BE2C (cell line): Measurements from ENCODE around the gene HYAL2.

Experiments used
- DNase-seq: peaks from one replicate; pipeline ENCODE4 v3.0.0-alpha.2; 2020
- H3K27me3 ChIP-seq: fragments of 250-450 bp; sonication (Bioruptor Pico); 2 replicates; pipeline ENCODE4 v1.5.1; 2020; ENCODE audit warnings: mild to moderate bottlenecking
- H3K36me3 ChIP-seq: fragments of 250-450 bp; sonication (Bioruptor Pico); 2 replicates; pipeline ENCODE4 v1.5.1; 2020; ENCODE audit warnings: mild to moderate bottlenecking
- H3K4me1 ChIP-seq: fragments of 250-450 bp; sonication (Bioruptor Pico); 2 replicates; pipeline ENCODE4 v1.5.1; 2020
- H3K4me3 ChIP-seq: 2 replicates; pipeline ENCODE4 v1.5.1; 2011; ENCODE audit warnings: low read depth, low read length
- H3K9me3 ChIP-seq: fragments of 250-450 bp; sonication (Bioruptor Pico); 2 replicates; pipeline ENCODE4 v1.5.1; 2020
- CTCF ChIP-seq: IDR thresholded peaks from 2 replicates; pipeline ENCODE4 v1.5.1; 2012; ENCODE audit warnings: mild to moderate bottlenecking, low read depth, low read length

Gene HYAL2

DNA sequence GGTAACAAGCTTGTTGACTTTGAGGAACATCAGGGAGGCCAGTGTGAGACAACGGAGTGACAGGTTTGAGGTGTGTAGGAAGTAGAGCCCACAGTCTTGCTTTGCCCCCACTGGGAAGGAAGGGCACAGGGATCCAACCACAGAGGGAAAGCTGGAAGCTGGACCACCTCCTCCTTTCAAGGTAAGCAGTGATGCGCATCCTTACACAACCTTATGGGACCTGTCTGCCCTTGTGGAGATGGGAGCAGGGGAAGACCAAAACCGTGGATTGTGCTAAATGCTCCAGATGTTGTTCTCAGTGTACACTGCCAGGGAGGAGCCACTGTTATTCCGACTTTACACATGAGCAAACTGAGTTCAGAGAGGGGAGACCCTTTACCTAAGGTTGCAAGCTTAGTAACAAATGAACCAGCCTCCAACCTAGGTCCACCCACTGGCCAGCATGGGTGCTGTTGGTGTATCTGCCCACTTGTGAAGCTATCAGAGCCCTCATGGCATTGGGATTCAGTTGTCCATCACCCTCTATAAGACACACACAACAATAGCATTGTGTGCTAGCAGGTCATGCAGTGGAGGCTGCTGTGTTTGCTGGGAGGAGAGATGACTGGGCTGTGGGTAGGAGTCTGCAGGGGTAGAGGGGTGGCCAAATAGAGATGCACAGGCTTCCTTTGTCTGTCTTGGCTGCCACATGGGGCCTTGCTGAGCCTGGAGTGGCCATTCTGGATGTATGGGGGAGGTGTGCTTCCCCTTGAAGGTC lies 44.2 kb downstream of the HYAL2 start:
- Histone ChIP-seq H3K36me3 (no peaks in the 10 kb centered on the region), H3K4me1 (no peaks in the 10 kb centered on the region), H3K9me3 (no peaks in the 10 kb centered on the region), H3K4me3 (no peak overlapping the region), H3K27me3 (peaks cover 39% of the 10 kb centered on the region)
- DNase-seq, result no peak
- TF ChIP-seq CTCF, result no peak

DNA sequence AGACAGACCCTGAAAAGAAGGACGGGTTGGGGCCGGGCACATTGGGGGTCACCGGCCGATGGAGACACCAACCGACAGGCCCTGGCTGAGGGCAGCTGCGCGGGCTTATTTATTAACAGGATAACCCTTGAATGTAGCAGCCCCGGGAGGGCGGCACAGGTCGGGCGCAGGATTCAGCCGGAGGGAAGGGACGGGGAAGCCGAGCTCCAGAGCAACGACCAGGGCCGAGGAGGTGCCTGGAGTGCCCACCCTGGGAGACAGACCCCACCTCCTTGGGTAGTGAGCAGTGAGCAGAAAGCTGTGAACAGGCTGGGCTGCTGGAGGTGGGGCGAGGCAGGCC lies 45.8 kb downstream of the HYAL2 start:
- H3K9me3 ChIP-seq, result no peaks in the 10 kb centered on the region

DNA sequence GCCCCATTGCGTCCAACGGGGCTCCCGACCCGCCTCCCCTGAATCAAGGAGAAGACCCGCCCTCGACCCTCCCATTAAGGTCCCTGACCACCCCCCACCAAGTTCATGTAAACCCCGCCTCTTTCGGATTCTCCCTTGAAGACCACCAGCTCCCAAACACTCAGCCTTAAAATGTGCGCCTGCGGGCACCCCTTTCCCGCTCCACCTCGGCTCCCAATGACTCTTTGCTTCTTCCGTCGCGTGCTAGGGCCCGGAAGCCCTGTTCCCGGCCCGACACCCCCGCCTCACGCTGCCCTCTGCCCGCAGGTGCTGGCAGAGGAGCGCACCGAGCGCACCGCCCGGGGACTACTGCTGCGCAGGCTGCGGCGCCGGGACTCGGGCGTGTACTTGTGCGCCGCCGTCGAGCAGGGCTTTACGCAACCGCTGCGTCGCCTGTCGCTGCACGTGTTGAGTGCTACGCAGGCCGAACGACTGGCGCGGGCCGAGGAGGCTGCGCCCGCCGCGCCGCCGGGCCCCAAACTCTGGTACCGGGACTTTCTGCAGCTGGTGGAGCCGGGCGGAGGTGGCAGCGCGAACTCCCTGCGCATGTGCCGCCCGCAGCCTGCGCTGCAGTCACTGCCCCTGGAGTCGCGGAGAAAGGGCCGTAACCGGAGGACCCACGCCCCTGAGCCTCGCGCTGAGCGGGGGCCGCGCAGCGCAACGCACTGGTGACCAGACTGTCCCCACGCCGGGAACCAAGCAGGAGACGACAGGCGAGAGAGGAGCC lies 46.4 kb downstream of the HYAL2 start:
- no peak for TF ChIP-seq CTCF
- Histone ChIP-seq H3K36me3 (no peaks in the 10 kb centered on the region), H3K4me1 (no peaks in the 10 kb centered on the region), H3K4me3 (no peak overlapping the region), H3K27me3 (peaks cover 43% of the 10 kb centered on the region), H3K9me3 (no peaks in the 10 kb centered on the region)
- no peak for DNase-seq

More for the DNA sequence above, 45.8 kb downstream of the HYAL2 start:
- Histone ChIP-seq H3K36me3 (no peaks in the 10 kb centered on the region), H3K27me3 (peaks cover 43% of the 10 kb centered on the region), H3K4me3 (no peak overlapping the region), H3K4me1 (no peaks in the 10 kb centered on the region)
- DNase-seq, result no peak
- no peak for TF ChIP-seq CTCF

DNA sequence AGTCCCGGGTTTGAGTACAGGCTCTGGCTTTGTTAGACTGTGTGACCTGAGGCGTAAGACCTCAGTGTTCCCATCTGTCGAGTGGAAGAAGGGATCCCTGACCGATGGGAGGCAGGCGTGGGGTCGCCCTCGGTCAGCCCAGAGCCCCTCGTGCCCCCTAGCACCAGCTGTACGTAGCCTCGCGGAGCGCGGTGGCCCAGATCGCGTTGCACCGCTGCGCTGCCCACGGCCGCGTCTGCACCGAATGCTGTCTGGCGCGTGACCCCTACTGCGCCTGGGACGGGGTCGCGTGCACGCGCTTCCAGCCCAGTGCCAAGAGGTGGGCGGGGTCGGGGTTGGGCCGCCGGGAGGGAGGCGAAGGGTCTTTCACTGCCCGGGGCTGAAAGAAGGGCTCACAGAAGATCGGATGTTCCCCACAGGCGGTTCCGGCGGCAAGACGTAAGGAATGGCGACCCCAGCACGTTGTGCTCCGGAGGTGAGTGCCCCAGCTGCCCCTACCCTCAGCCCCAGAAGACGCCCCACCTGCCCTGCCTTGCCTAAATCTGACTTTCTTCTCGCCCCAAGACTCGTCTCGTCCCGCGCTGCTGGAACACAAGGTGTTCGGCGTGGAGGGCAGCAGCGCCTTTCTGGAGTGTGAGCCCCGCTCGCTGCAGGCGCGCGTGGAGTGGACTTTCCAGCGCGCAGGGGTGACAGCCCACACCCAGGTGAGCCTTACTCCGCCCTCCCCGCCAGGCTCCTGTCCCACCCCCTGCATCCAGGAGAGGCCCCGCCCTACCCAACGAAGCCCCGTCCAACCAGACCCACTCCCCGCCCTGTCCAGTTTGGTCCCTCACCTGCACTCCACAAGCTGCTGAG lies 47.2 kb downstream of the HYAL2 start:
- no peak for TF ChIP-seq CTCF
- Histone ChIP-seq H3K9me3 (no peaks in the 10 kb centered on the region), H3K36me3 (no peaks in the 10 kb centered on the region), H3K4me3 (no peak overlapping the region), H3K27me3 (peaks cover 43% of the 10 kb centered on the region), H3K4me1 (no peaks in the 10 kb centered on the region)
- DNase-seq, result no peak

GRCh38 chr3:50274371-50275104 lies 48.0 kb downstream of the HYAL2 start:
- DNase-seq, result peak; percentile 55
- Histone ChIP-seq H3K4me3 (no peak overlapping the region), H3K36me3 (no peaks in the 10 kb centered on the region), H3K27me3 (peaks cover 43% of the 10 kb centered on the region), H3K9me3 (no peaks in the 10 kb centered on the region), H3K4me1 (no peaks in the 10 kb centered on the region)
- peak; percentile 73 for TF ChIP-seq CTCF
